Measurements from ENCODE around the gene MCM5. TPM values are rescaled to one million over a fixed set of nuclear protein-coding genes. Genes with fewer than 3 reads are reported as not detected.
"Not testable (repeated sequence)": the region's sequence is repeated elsewhere in the genome, so short reads cannot be mapped to it uniquely, and the experiment has no call there.

The MCM5 gene
- total RNA-seq, 1 experiment from 2014 or later, result 107 TPM

- H3K36me3 ChIP-seq (ENCODE audit: control insufficient read depth, insufficient read depth, low read length), result no peaks in the 10 kb centered on the region
- Mint-ChIP-seq H3K9me3 (ENCODE audit: unreplicated experiment) (no peaks in the 10 kb centered on the region), H3K4me3 (ENCODE audit: unreplicated experiment) (no peak overlapping the region), H3K36me3 (ENCODE audit: insufficient read depth, unreplicated experiment) (no peaks in the 10 kb centered on the region), H3K27me3 (ENCODE audit: insufficient read depth, unreplicated experiment) (no peaks in the 10 kb centered on the region), H3K4me1 (ENCODE audit: low read depth, unreplicated experiment) (no peaks in the 10 kb centered on the region), H3K27ac (ENCODE audit: unreplicated experiment) (no peak overlapping the region)
- H3K9me3 ChIP-seq, result no peaks in the 10 kb centered on the region; the same call in 1 of the 2 replicates
- ChIA-PET POLR2A (no interaction called here), CTCF (no interaction called here)
- peak; percentile 30 to 48 for DNase-seq
- no peak overlapping the region for H3K4me3 ChIP-seq (ENCODE audit: low read depth, low read length)
- H3K4me1 ChIP-seq, result no peaks in the 10 kb centered on the region
- intact Hi-C loops (cut with micrococcal nuclease; ENCODE audit: unreplicated experiment), result no loop called here
- BruUV-seq (replicated peaks), result no TSS peak
- TF ChIP-seq, protein P1, sequence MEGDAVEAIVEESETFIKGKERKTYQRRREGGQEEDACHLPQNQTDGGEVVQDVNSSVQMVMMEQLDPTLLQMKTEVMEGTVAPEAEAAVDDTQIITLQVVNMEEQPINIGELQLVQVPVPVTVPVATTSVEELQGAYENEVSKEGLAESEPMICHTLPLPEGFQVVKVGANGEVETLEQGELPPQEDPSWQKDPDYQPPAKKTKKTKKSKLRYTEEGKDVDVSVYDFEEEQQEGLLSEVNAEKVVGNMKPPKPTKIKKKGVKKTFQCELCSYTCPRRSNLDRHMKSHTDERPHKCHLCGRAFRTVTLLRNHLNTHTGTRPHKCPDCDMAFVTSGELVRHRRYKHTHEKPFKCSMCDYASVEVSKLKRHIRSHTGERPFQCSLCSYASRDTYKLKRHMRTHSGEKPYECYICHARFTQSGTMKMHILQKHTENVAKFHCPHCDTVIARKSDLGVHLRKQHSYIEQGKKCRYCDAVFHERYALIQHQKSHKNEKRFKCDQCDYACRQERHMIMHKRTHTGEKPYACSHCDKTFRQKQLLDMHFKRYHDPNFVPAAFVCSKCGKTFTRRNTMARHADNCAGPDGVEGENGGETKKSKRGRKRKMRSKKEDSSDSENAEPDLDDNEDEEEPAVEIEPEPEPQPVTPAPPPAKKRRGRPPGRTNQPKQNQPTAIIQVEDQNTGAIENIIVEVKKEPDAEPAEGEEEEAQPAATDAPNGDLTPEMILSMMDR (IDR thresholded peaks at IDR 0.05; ENCODE audit: insufficient read depth in 1 of 2, low read depth in 1 of 2, low read length in 1 of 2, severe bottlenecking in 1 of 2, unreplicated experiment in 1 of 2), result no peak
- H3K27me3 ChIP-seq (replicated peaks; ENCODE audit: control insufficient read depth, insufficient read depth, low read length), result no peaks in the 10 kb centered on the region
Measured at GRCh38 chr22:35470903-35471321, 71.0 kb downstream of the MCM5 start.

DNA sequence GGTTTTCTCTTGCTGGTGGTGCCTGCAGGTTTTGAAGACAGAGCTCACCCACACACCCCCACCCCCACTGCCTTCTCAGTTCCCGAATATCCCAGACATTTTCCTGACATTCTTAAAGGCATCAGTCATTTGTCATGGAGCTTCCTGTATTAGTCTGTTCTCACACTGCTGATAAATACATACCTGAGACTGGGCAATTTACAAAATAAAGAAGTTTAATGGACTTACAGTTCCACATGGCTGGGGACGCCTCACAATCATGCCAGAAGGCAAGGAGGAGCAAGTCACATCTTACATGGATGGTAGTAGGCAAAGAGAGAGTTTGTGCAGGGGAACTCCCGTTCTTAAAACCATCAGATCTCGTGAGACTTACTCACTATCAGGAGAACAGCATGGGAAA, 71.6 kb downstream of the MCM5 start:
- H3K4me1 ChIP-seq; CTCF ChIA-PET; intact Hi-C loops (cut with micrococcal nuclease; ENCODE audit: unreplicated experiment); H3K36me3 ChIP-seq (ENCODE audit: control insufficient read depth, insufficient read depth, low read length); H3K27me3 Mint-ChIP-seq (ENCODE audit: insufficient read depth, unreplicated experiment); H3K27ac Mint-ChIP-seq (ENCODE audit: unreplicated experiment); DNase-seq; H3K9me3 ChIP-seq; H3K4me3 ChIP-seq (ENCODE audit: low read depth, low read length); H3K4me3 Mint-ChIP-seq (ENCODE audit: unreplicated experiment); H3K27me3 ChIP-seq (replicated peaks; ENCODE audit: control insufficient read depth, insufficient read depth, low read length); H3K4me1 Mint-ChIP-seq (ENCODE audit: low read depth, unreplicated experiment); BruUV-seq (replicated peaks); H3K9me3 Mint-ChIP-seq (ENCODE audit: unreplicated experiment); POLR2A ChIA-PET; H3K36me3 Mint-ChIP-seq (ENCODE audit: insufficient read depth, unreplicated experiment): not testable (repeated sequence)

- intact Hi-C loops (cut with micrococcal nuclease; ENCODE audit: unreplicated experiment), result no loop called here
- Mint-ChIP-seq H3K27me3 (ENCODE audit: insufficient read depth, unreplicated experiment) (no peaks in the 10 kb centered on the region), H3K4me1 (ENCODE audit: low read depth, unreplicated experiment) (no peaks in the 10 kb centered on the region), H3K4me3 (ENCODE audit: unreplicated experiment) (no peak overlapping the region), H3K9me3 (ENCODE audit: unreplicated experiment) (no peaks in the 10 kb centered on the region), H3K36me3 (ENCODE audit: insufficient read depth, unreplicated experiment) (no peaks in the 10 kb centered on the region), H3K27ac (ENCODE audit: unreplicated experiment) (no peak overlapping the region)
- Histone ChIP-seq H3K9me3 (no peaks in the 10 kb centered on the region; the same call in 1 of the 2 replicates), H3K27me3 (replicated peaks; ENCODE audit: control insufficient read depth, insufficient read depth, low read length) (no peaks in the 10 kb centered on the region), H3K4me1 (no peaks in the 10 kb centered on the region), H3K4me3 (ENCODE audit: low read depth, low read length) (no peak overlapping the region), H3K36me3 (ENCODE audit: control insufficient read depth, insufficient read depth, low read length) (no peaks in the 10 kb centered on the region)
- CTCF ChIA-PET, result no interaction called here
- BruUV-seq (replicated peaks), result no TSS peak
- TF ChIP-seq, protein P1 (IDR thresholded peaks at IDR 0.05; ENCODE audit: insufficient read depth in 1 of 2, low read depth in 1 of 2, low read length in 1 of 2, severe bottlenecking in 1 of 2, unreplicated experiment in 1 of 2), result no peak
- POLR2A ChIA-PET, result no interaction called here
- DNase-seq, result no peak
Measured at GRCh38 chr22:35472488-35472887, 72.5 kb downstream of the MCM5 start.

DNA sequence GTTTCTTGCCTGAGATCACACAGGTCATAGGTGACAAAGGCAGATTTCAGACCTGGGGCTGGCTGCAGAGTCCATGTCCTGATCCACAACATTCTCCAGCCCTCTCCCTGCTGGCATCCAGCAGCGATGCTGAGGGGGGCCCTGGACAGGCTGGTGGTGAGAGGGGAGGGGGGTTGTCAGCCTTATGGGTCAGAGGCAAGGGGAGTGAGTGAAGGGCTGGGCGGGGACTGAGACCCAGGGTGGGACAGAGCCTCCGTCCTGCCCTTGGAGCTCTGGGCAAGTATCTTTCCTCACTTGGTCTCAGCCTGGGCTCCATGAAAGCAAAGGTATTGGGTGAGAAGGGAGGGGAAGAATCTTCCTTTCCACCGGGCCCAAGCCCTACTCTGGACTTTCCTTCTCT, 74.0 kb downstream of the MCM5 start:
- ChIA-PET CTCF (no interaction called here), POLR2A (no interaction called here)
- no peak for DNase-seq
- Mint-ChIP-seq H3K27me3 (ENCODE audit: insufficient read depth, unreplicated experiment) (no peaks in the 10 kb centered on the region), H3K4me3 (ENCODE audit: unreplicated experiment) (no peak overlapping the region), H3K4me1 (ENCODE audit: low read depth, unreplicated experiment) (no peaks in the 10 kb centered on the region), H3K36me3 (ENCODE audit: insufficient read depth, unreplicated experiment) (no peaks in the 10 kb centered on the region), H3K27ac (ENCODE audit: unreplicated experiment) (no peak overlapping the region), H3K9me3 (ENCODE audit: unreplicated experiment) (no peaks in the 10 kb centered on the region)
- no peaks in the 10 kb centered on the region for H3K27me3 ChIP-seq (replicated peaks; ENCODE audit: control insufficient read depth, insufficient read depth, low read length)
- no peak overlapping the region for H3K4me3 ChIP-seq (ENCODE audit: low read depth, low read length)
- intact Hi-C loops (cut with micrococcal nuclease; ENCODE audit: unreplicated experiment), result no loop called here
- H3K4me1 ChIP-seq, result no peaks in the 10 kb centered on the region
- no peaks in the 10 kb centered on the region for H3K36me3 ChIP-seq (ENCODE audit: control insufficient read depth, insufficient read depth, low read length)
- TF ChIP-seq, protein P1 (IDR thresholded peaks at IDR 0.05; ENCODE audit: insufficient read depth in 1 of 2, low read depth in 1 of 2, low read length in 1 of 2, severe bottlenecking in 1 of 2, unreplicated experiment in 1 of 2), result no peak
- H3K9me3 ChIP-seq, result no peaks in the 10 kb centered on the region; the same call in 1 of the 2 replicates
- BruUV-seq (replicated peaks), result no TSS peak
